Omental fat pad (tissue), 4 donors: ENCODE measurements around the gene RPS6KA5. TPM values are rescaled to one million over a fixed set of nuclear protein-coding genes. Genes with fewer than 3 reads are reported as not detected.

Experiments
- ATAC-seq: fragments of 150-250 bp; one replicate; pipeline ENCODE4 v1.9.1; 2016; ENCODE audit warnings: mild to moderate bottlenecking, moderate library complexity; ENCODE audit not compliant: low FRiP score
- DNase-seq: peaks from one replicate; pipeline ENCODE4 v3.0.0-alpha.2; 2019; ENCODE audit warnings: low spot score
- CTCF ChIP-seq, 3 donors: fragments of 450-650 bp; IDR thresholded peaks; one replicate each; pipeline ENCODE4 v1.5.1; 2016 to 2017; ENCODE audit warnings: antibody characterized with exemption in 3 of 3, mild to moderate bottlenecking in 3 of 3, moderate library complexity in 2 of 3
- total RNA-seq, 4 donors: library from RNA; depleted of rRNA; stranded (reverse); fragments of >200 nt; gene quantifications; one replicate each; pipeline ENCODE4 v1.1.0, GENCODE V29; 2016

Gene RPS6KA5
- total RNA-seq, 4 donors from 2014 or later, result 1.8 to 4.9 (median 3.2) TPM

- TF ChIP-seq CTCF (IDR thresholded peaks at IDR 0.05), result no peak
- DNase-seq (no peak), ATAC-seq (no peak)
Measured at GRCh38 chr14:91005716-91006115, 54.7 kb downstream of the RPS6KA5 start.

DNA sequence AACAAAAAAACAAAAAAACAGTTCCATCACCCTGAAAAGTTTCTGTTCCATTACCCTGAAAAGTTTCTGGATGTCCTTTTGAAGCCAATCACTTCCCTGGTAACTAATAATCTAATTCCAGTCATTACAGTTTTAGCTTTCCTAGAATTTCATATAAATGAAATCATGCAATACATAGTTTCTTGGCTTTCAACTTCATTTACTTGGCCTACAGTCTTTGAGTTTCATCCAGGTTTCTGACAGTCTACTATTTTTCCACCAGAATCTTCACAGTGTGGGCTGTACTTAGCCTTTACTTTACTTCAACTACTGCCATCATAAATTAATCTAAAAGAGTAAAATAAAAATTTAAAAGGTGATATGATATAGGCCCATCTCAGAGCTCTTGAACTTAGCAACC, 55.5 kb downstream of the RPS6KA5 start:
- DNase-seq, result no peak
- peak; percentile 66 for ATAC-seq
- TF ChIP-seq CTCF (IDR thresholded peaks at IDR 0.05), result no peak

DNA sequence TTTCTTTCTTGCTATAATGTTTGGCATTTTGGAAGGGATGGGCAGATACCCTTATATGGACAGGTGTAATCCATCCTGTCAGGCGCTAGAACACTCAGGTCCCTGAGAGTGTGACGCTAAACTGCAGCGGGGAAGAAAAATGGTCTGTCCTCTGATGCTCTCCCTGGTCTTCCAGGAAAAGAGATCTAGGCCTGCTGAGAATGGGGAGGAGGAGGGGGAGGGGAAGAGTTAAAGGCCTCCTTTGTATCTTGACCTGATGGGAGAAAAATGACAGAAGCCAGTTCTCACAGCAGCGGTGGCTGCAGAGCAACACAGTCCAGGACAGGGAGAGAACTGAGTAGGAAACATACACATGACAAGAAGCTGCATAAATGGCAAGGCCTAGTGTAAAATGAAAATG, 61.1 kb downstream of the RPS6KA5 start:
- no peak for TF ChIP-seq CTCF (IDR thresholded peaks at IDR 0.05)
- ATAC-seq (no peak), DNase-seq (no peak)

DNA sequence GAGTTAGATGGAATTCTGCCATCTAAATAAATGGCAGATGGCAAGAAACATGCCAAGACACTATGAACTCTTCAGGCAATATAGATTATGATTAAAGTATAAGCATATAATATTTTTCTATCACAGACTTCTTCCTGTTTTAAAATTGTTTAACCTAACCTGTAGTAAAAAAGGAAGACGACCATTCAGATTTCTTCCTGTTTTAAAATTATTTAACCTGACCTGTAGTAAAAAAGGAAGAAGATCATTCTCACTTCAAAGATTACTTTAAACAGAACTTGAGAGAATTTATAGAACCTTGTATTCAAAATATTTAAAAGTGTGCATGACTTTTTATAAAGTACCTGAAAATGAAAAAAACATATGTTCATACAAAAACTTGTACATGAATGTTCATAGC, 63.5 kb downstream of the RPS6KA5 start:
- TF ChIP-seq CTCF (IDR thresholded peaks at IDR 0.05), result no peak
- no peak for ATAC-seq
- no peak for DNase-seq

DNA sequence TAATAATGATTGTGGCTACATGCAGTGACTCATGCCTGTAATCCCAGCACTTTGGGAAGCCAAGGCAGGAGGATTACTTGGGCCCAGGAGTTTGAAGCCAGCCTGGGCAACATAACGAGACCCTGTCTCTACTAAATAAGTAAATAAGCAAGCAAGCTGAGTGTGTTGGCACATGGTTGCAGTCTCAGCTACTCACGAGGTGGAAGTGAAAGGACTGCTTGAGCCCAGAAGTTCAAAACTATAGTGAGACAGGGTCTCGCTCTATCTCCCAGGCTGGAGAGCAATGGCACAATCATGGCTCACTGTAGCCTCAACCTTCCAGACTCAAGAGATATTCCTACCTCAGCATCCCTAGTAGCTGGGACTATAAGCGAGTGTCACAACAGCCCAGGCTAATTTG, 64.7 kb downstream of the RPS6KA5 start:
- no peak for DNase-seq
- ATAC-seq, result no peak
- no peak for TF ChIP-seq CTCF (IDR thresholded peaks at IDR 0.05)

DNA sequence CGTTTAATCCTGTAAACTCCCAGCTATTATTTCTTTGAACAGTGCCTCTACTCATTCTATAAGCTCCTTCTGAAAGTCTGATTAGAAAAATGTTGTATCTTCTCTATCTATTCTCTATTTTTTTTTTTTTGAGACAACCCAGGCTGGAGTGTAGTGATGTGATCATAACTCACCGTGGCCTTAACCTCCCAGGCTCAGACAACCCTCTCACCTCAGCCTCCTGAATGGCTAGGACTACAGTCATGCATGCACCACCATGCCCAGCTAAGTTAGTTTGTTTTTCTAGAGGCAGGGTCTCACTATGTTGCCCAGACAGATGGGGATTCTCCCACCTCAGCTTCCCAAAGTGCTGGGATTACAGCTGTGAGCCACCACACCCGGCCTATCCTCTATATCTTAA, 66.6 kb downstream of the RPS6KA5 start:
- no peak for TF ChIP-seq CTCF (IDR thresholded peaks at IDR 0.05)
- ATAC-seq, result no peak
- DNase-seq, result no peak

- no peak for TF ChIP-seq CTCF (IDR thresholded peaks at IDR 0.05)
- ATAC-seq (no peak), DNase-seq (no peak)
Measured at GRCh38 chr14:90991690-90992443, 68.6 kb downstream of the RPS6KA5 start.
